NCI-H2107 treated with DMSO at 0.1 percent for 48 hours (cell line): Measurements from ENCODE around the gene GSAP.
"Not testable (repeated sequence)": the region's sequence is repeated elsewhere in the genome, so short reads cannot be mapped to it uniquely, and the experiment has no call there.

Source experiments
- DNase-seq: peaks from one replicate; lab custom pipeline; 2025; ENCODE audit not compliant: unreplicated experiment; lab: John Stamatoyannopoulos, UW

GSAP gene

DNA sequence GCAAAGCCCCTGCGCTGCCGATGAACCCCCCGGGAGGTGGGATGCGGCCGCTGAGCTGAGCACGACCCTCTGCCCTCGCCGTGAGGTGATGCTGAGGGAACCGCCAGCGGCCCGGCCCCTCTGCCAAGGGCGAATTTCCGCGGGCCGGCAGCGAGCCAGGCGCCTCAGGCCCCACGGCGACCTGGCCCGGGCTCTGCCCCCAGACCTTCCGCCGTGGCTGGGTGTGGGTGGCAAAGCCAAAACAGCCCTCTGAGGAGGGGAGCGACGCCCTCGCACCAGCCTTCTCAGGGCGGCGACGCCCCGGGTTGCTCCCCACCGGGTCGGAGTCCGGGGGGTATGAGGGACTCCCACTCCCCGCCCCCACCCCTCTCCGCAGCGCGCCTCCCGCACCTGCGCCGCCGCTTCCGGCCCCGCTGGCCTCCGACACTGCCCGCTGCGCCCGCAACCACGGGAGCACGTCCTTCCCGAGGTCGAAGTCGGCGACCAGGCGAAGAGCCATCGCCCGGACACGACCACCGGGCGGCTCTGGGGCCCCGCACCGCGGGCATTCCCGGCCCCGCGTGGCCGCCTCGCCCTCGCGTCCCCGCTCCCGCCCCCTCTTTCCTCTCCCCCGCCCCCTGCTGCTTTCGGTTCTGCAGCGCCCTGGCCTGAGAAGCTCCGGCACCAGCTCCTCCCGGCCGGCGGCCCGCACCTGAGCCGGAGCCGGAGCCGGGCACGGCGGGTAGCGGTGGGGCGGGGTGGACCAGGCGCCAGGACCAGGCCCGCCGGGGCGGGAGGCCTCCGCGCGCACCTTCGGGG is at the start of gene GSAP:
GSAP (minus strand) TSS at position 527 of the 798 bp plus-strand sequence; CDS start at position 499, 28 bp downstream.
- DNase-seq = no peak

- DNase-seq = no peak
Measured at GRCh38 chr7:77465256-77465655, 49.1 kb upstream of the GSAP start.

GRCh38 chr7:77464589-77464988 is 48.4 kb upstream of the GSAP start:
- DNase-seq = no peak

DNA sequence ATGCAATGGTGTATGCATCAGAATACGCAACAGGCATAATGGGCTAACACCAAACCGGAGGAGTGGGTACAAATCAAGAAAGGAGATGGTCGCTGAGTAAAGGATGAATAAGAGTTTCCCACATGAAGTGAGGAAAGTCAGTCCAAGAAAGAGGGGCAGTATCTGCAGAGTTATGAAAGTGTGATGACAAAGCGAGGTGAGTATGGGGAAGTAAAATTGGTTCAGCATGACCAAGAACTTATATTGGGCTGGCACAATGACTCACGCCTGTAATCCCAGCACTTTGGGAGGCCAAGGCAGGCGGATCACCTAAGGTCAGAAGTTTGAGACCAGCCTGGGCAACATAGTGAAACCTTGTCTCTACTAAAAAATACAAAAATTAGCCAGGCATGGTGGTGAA is 47.5 kb upstream of the GSAP start:
- DNase-seq = not testable (repeated sequence)

DNA sequence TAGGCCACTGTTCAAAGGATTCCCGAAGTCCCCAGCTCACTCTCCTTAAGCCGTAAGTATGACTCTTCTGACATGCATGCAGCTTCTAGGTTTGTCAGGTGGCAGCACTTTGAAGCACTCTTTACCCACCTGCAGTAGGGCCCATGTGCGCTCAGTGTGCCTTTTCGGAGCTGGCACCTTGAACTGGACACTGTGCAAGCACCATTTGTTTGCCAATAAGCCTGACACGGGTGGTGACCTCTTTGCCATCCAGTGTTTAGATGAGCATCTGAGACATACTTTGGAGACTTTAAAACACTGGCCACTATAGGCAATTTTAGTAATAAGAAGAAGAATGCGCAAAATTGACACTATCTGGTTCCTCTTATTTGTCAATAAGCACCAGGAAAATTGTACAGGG is 45.7 kb upstream of the GSAP start:
- no peak for DNase-seq

GRCh38 chr7:77461246-77461645 is 45.1 kb upstream of the GSAP start:
- DNase-seq = no peak

- DNase-seq = no peak
Measured at GRCh38 chr7:77460057-77460486, 43.9 kb upstream of the GSAP start.

DNA sequence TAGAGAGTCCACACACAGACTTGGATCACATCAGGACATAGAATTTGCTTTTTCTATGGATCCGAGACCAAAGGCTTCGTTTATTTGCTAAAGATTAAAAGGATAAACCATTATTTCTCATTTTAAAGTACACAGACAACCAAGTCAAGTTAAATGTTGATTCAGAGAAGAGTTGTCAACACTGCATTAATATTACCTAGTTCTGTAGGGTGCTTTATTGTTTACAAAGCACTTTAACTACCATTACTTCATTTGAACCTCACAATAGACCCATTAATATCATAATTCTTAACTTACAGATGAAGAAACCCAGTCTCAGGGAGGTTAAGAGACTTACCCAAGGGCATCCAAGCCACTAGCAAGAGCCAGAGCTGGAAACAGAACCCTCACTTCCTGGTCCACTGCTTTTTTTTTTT is 43.2 kb upstream of the GSAP start:
- no peak for DNase-seq

GRCh38 chr7:77458786-77459185 is 42.6 kb upstream of the GSAP start:
- DNase-seq = peak; percentile 16

GRCh38 chr7:77457779-77458178 is 41.6 kb upstream of the GSAP start:
- no peak for DNase-seq

- no peak for DNase-seq
Measured at GRCh38 chr7:77456696-77457095, 40.5 kb upstream of the GSAP start.

GRCh38 chr7:77455321-77455720 is 39.2 kb upstream of the GSAP start:
- no peak for DNase-seq

- DNase-seq = no peak
Measured at GRCh38 chr7:77454802-77455201, 38.7 kb upstream of the GSAP start.

GRCh38 chr7:77453531-77453930 is 37.4 kb upstream of the GSAP start:
- no peak for DNase-seq

DNA sequence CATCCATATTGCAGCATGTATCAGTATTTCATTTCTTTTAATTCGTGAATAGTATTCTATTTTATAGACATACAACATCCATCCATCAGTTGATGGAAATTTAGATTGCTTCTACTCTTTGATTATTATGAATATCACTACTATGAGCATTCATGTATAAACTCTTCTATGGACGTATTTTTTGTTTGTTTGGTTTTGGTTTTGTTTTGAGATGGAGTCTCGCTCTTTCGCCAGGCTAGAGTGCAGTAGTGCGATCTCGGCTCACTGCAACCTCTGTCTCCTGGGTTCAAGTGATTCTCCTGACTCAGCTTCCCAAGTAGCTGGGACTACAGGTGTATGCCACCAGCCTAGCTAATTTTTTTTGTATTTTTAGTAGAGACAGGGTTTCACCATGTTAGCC is 35.8 kb upstream of the GSAP start:
- not testable (repeated sequence) for DNase-seq

DNA sequence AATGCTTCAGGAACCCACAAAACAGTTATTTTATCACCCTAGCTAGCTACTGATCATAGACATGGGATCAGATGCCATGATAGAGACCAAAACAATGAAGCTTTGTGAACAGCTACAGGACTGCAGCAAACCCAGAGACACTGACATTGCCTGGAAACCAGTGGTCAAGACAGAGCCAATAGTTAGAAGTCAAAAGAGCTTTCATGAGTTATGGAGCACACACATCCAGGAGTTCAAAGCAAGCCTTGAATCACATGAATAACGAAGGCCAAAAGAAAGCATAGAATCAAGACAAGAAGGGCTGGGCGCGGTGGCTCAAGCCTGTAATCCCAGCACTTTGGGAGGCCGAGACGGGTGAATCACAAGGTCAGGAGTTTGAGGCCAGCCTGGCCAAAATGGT is 34.5 kb upstream of the GSAP start:
- no peak for DNase-seq

DNA sequence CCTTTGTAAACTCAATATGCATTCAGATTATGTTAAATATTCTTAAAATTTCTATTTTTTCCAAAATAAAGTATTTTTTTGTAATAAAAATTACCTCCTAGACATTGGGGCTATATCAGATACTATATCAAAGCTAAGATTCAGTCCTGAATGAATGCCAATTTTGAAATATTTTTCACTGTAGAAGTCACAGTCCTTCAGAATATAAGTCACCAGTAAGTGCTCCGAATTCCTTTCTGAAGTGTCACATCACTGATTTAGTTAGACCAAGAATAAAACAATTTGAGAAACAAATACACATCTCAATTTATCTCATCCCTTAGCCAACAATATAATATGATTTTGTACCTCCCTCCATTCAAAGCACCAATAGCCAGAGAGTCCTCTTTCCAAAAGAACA is 33.9 kb upstream of the GSAP start:
- DNase-seq = no peak

- DNase-seq = no peak
Measured at GRCh38 chr7:77447616-77448015, 31.5 kb upstream of the GSAP start.

DNA sequence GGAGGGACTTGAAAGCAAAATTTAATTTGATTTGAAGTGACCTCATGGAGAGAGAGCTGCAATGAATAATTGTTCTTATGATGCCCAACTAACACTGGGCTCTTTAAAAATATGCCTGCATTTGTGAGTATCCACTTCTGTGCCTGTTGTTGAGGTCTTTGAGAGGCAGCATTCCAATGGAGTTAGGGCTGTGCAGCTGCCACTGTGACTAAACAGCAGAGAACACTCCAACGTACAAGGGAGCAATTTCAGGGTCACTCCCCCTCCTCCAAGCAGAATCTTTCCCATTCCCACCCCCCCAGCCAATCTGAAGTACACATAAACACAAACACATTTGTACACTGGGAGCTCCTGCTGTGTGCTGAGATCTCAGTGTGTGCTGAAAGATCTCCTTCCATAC is 28.0 kb upstream of the GSAP start:
- DNase-seq = peak; percentile 26

DNA sequence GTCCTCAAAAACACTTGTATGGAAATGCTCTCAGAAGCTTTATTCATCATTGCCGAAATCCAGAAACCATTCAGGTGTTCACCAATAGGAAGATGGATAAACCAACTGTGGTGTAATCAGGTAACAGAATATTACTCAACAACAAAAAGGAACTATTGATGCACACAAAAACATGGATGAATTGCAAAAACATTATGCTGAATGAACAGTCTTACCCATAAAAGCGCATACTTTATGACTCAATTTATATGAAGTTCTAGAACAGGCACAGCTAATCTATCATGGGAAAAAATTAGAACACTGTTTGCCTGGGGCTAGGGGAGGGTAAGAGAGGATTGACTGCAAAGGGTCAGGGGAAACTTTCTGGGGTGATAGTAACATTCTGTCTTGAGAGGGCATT is 26.9 kb upstream of the GSAP start:
- no peak for DNase-seq

GRCh38 chr7:77442636-77443035 is 26.5 kb upstream of the GSAP start:
- no peak for DNase-seq

GRCh38 chr7:77441046-77441445 is 24.9 kb upstream of the GSAP start:
- DNase-seq = no peak

- peak; percentile 46 for DNase-seq
Measured at GRCh38 chr7:77439572-77439971, 23.4 kb upstream of the GSAP start.
